GM12892 (cell line): ENCODE measurements around the gene DDX17.
A peak's percentile ranks its signal among the peaks of the same experiment; 100 is the strongest.
"Not testable (repeated sequence)": the region's sequence is repeated elsewhere in the genome, so short reads cannot be mapped to it uniquely, and the experiment has no call there.

Experiments used
- DNase-seq: peaks from one replicate; pipeline ENCODE4 v3.0.0; 2011; ENCODE audit not compliant: insufficient read length
- FAIRE-seq: peaks from 2 replicates; lab custom pipeline; 2011; peaks lifted over from hg19 to GRCh38; lab: Jason Lieb, UNC
- POLR2A ChIP-seq: IDR thresholded peaks from 2 replicates; pipeline ENCODE4 v1.6.1; 2011; ENCODE audit warnings: low read depth, low read length, control low read depth
- POLR2AphosphoS5 ChIP-seq: IDR thresholded peaks from 2 replicates; pipeline ENCODE4 v1.6.1; 2011; ENCODE audit warnings: low read depth, low read length, control low read depth
- TAF1 ChIP-seq: IDR thresholded peaks from 2 replicates; pipeline ENCODE4 v1.6.1; 2011; ENCODE audit warnings: low read depth, mild to moderate bottlenecking, control low read depth, low read length, borderline replicate concordance

Gene DDX17

DNA sequence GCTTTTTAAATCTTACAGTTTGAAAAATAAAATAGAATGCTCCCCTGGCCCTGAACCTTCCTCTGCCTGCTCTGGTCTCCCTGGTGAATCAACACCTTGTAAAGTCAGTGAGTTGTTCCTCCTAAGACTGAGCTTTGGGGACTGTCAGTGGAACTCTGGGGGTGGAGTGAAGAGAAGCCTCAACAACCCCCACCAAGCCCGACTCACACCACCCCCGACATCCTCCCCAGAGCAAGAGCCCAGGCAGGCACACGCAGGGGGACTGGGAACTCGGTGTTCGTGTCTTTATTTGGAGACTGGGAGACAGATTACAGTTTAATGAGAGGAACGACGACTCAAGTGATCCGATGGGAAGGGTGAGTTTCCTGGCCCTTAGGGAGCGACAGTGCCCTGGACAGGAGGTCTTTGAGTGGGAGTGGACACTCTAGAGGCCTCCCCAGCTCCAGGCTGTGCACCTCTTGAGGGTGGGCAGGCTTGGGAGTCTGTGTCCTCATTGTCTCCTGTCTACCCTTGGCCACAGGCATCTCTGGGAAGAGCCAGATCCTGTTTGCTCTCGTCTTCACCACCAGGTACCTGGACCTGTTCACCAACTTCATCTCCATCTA is 32.0 kb downstream of the DDX17 start:
- TF ChIP-seq POLR2AphosphoS5: no peak
- no peak for TF ChIP-seq POLR2A
- no peak for TF ChIP-seq TAF1
- DNase-seq: no peak
- FAIRE-seq: no peak

DNA sequence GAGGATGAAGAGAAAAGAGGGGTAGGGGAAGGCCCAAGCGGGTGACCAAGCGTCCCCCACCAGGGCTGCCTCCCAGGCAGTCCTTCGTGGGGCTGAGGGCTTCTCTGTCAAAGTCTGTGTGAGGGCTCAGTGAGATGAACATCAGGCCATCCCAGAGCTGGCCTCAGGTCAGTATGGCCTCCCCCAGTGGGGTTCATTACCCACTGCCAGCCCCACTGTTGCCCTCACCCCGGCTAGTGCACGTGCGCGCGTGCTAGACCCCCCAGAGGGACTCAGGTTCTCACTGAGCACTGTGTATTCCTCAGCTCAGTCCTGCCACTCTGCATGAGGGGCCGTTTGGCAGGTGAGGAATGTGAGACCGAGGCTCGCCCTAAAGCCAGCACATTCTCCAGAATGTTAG is 34.9 kb downstream of the DDX17 start:
- DNase-seq (no peak), FAIRE-seq (no peak)
- TF ChIP-seq TAF1 (no peak), POLR2AphosphoS5 (no peak), POLR2A (no peak)

DNA sequence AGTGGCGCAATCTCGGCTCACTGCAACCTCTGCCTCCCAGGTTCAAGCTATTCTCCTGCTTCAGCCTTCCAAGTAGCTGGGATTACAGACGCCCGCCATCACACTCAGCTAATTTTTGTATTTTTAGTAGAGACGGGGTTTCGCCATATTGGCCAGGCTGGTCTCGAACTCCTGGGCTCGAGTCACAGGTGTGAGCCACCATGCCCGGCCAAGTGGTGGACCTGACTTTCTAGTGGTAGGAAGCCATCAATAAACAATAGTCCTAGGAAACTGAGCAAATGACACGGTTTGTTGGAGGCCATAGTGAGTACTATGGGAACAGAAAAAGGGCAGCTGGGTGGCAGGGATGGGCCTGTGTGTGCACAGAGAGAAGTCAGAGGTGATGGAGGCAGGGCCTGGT is 35.9 kb downstream of the DDX17 start:
- not testable (repeated sequence) for DNase-seq, FAIRE-seq

- DNase-seq: no peak
- TF ChIP-seq POLR2AphosphoS5 (no peak), TAF1 (no peak), POLR2A (no peak)
- no peak for FAIRE-seq
These were observed 36.8 kb downstream of the DDX17 start for GRCh38 chr22:38469306-38469781.

- FAIRE-seq (no peak), DNase-seq (no peak)
- TF ChIP-seq POLR2A (no peak), POLR2AphosphoS5 (no peak), TAF1 (no peak)
These were observed 37.4 kb downstream of the DDX17 start for GRCh38 chr22:38468443-38469305.

GRCh38 chr22:38467904-38468442 is 38.1 kb downstream of the DDX17 start, which contains the start of gene KDELR3:
Gene KDELR3 (plus strand): TSS chr22:38468096. CDS start chr22:38468234, 138 bp downstream.
- DNase-seq (peak; percentile 75), FAIRE-seq (no peak)
- no peak for TF ChIP-seq TAF1
- TF ChIP-seq POLR2AphosphoS5: no peak
- TF ChIP-seq POLR2A: no peak

DNA sequence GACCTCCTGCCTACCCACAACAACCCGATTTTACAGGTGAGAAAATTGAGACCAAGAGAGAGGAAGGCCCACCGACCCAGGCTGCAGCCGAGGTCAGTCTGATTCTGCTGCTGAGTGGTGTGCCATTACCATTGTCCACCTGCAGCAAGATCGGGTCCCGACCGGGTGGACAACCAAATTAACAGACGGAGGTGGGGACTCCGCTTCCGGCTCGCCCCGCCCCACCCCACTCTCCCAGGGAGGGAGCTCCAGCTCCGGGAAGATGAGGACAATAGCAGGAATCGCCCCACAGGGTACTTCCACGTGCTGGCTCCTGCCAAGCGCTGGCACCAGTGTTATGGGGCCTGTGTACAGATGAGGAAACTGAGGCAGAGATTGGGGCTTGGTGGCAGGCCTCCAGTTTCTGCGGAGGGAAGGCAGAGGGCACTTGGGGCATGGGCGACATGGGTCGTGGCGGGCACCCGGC is 38.6 kb downstream of the DDX17 start:
- TF ChIP-seq POLR2AphosphoS5: no peak
- no peak for TF ChIP-seq TAF1
- no peak for TF ChIP-seq POLR2A
- DNase-seq: no peak
- FAIRE-seq: no peak

GRCh38 chr22:38465673-38466490 is 40.2 kb downstream of the DDX17 start:
- TF ChIP-seq TAF1 (no peak), POLR2AphosphoS5 (no peak), POLR2A (no peak)
- FAIRE-seq: no peak
- no peak for DNase-seq

DNA sequence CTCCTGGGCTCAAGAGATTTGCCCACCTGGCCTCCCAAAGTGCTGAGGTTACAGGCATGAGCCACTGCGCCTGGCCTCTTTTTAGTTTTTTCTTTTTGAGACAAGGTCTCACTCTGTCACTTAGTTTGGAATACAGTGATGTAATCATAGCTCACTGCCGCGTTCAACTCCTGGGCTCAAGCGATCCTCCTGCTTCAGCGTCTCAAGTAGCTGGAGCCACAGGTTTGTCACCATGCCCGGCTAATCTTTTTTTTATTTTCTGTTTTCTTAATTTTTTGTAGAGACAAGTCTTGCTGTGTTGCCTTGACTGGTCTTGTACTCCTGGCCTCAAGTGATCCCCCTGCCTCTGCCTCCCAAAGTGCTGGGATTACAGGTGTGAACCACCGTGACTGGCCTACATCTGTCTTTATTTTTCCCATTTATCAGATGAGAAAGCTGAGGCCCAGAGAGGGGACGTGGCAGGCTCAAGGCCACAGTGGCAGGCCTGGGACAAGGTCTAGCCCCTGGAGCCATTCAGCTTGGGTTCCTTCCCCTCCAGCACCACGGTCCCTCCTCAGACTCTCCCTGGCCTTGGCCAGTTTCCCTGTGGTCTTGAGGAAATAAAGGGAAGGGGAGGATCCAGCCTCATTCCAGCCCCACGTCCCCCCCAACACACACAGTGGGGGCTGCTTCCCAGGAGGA is 41.0 kb downstream of the DDX17 start:
- FAIRE-seq: no peak
- TF ChIP-seq POLR2A: no peak
- no peak for TF ChIP-seq POLR2AphosphoS5
- no peak for TF ChIP-seq TAF1
- DNase-seq: no peak

DNA sequence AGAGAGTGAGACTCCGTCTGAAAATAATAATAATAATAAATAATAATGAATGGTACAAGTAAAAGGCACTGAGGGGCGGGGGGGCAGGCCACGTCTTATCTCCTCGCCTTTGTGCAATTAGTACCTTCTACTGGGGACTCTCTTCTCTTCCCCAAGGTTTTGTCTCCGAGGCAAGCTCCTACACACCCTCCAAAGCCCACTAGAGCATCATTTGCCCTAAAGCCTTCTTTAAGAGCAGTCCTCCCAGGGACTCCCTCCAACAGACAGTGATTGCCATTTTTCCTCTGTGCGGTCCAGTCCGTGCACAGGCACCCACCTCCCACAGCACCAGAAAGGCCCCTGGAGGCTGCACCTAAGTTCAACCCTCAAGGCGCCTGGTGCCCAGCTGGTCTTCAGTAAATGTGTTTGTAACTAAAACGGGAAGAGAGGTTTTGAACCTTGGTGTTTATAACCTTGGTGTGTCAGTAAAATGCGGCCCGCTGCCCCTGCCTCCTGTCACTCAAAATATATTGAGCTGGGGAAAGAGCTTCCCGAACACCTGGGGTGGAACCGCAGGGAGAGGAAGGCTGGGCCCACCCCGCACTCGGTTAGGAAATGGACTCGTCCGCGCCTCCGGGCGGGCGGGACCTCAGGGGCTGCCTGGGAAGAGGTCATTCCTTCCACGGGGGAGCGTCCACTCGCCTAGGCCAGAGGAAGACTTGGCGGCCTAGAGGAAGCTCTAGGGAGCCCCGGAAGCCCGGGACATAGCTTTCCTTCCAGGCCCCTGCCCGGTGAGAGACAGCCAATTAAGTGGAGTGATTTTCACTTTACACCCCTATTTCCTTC is 42.9 kb downstream of the DDX17 start:
- no peak for TF ChIP-seq POLR2AphosphoS5
- no peak for TF ChIP-seq TAF1
- TF ChIP-seq POLR2A: no peak
- DNase-seq (no peak), FAIRE-seq (no peak)
